IMR-90 (cell line): ENCODE measurements around the gene RMDN2.

Source experiments
- BHLHE40 ChIP-seq: fragments of 150-350 bp; IDR thresholded peaks from 2 replicates; pipeline ENCODE4 v1.6.1; 2016; ENCODE audit warnings: mild to moderate bottlenecking, low read depth, low read length
- CEBPB ChIP-seq: IDR thresholded peaks from 2 replicates; pipeline ENCODE4 v1.6.1; 2012; ENCODE audit warnings: low read depth, low read length, improper control_type of control experiment
- CTCF ChIP-seq: conservative IDR thresholded peaks from 2 replicates; pipeline ENCODE4 v1.5.1; 2012; ENCODE audit warnings: mild to moderate bottlenecking, low read depth, low read length, improper control_type of control experiment
- ELK1 ChIP-seq: fragments of 150-350 bp; IDR thresholded peaks from 2 replicates; pipeline ENCODE4 v1.6.1; 2016; ENCODE audit warnings: low read depth, mild to moderate bottlenecking, low read length, moderate library complexity, borderline replicate concordance
- FOS ChIP-seq: fragments of 150-350 bp; IDR thresholded peaks from 2 replicates; pipeline ENCODE4 v1.6.1; 2016; ENCODE audit warnings: low read depth, low read length
- MAFK ChIP-seq: IDR thresholded peaks from 2 replicates; pipeline ENCODE4 v1.6.1; 2012; ENCODE audit warnings: low read depth, low read length, improper control_type of control experiment
- MAZ ChIP-seq: IDR thresholded peaks from 2 replicates; pipeline ENCODE4 v1.6.1; 2012; ENCODE audit warnings: low read depth, mild to moderate bottlenecking, low read length, improper control_type of control experiment, moderate library complexity, borderline replicate concordance
- MXI1 ChIP-seq: IDR thresholded peaks from 2 replicates; pipeline ENCODE4 v1.6.1; 2012; ENCODE audit warnings: low read depth, mild to moderate bottlenecking, low read length, moderate library complexity, borderline replicate concordance
- POLR2A ChIP-seq: IDR thresholded peaks from 2 replicates; pipeline ENCODE4 v1.6.1; 2012; ENCODE audit warnings: mild to moderate bottlenecking, low read depth, low read length
- RAD21 ChIP-seq: IDR thresholded peaks from 2 replicates; pipeline ENCODE4 v1.6.1; 2012; ENCODE audit warnings: low read length, improper control_type of control experiment
- RCOR1 ChIP-seq: IDR thresholded peaks from 2 replicates; pipeline ENCODE4 v1.6.1; 2012; ENCODE audit warnings: mild to moderate bottlenecking, low read length, improper control_type of control experiment; ENCODE audit not compliant: insufficient replicate concordance
- RFX5 ChIP-seq: IDR thresholded peaks from 2 replicates; pipeline ENCODE4 v1.8.0; 2012; ENCODE audit warnings: low read depth, mild to moderate bottlenecking, low read length, moderate library complexity
- SMC3 ChIP-seq: fragments of 150-350 bp; IDR thresholded peaks from 2 replicates; pipeline ENCODE4 v1.6.1; 2016; ENCODE audit warnings: low read depth, mild to moderate bottlenecking, antibody characterized with exemption, low read length, moderate library complexity
- USF2 ChIP-seq: fragments of 150-350 bp; IDR thresholded peaks from 2 replicates; pipeline ENCODE4 v1.6.1; 2017; ENCODE audit warnings: mild to moderate bottlenecking, antibody characterized with exemption, low read length, low read depth

GRCh38 chr2:37976411-37976810, 51.3 kb downstream of the RMDN2 start:
- no peak for TF ChIP-seq SMC3
- no peak for TF ChIP-seq CTCF
- TF ChIP-seq POLR2A: no peak
- no peak for TF ChIP-seq FOS
- TF ChIP-seq RAD21: no peak
- TF ChIP-seq BHLHE40: no peak
- TF ChIP-seq RFX5: no peak
- TF ChIP-seq MXI1: no peak
- no peak for TF ChIP-seq RCOR1
- TF ChIP-seq CEBPB: no peak
- no peak for TF ChIP-seq USF2
- TF ChIP-seq MAZ: no peak
- TF ChIP-seq MAFK: no peak
- TF ChIP-seq ELK1: no peak
